ENCODE results near the gene TC2N.

The TC2N gene

DNA sequence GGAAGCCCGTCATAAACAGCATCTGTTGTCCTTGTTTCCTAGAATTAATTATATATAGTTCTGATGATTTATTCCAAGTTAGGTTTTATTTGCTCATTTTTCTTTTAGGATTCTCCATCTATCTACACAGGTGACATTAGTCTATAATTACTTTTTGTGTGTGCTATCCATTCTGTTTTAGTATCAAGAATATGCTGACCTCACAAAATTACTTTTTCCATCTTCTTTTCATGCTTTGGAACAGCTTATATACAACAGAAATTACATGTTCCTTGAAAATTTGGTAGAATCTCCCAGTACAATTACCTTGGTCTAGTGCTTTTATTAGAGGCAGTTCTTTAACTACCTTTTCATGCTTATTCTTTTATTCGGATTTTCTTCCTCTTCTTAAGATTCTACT, 81.1 kb downstream of the TC2N start:
- peaks cover 19% of the 10 kb centered on the region for H3K4me1 ChIP-seq (ENCODE audit: control insufficient read depth, insufficient read depth, low read length)
- no peaks in the 10 kb centered on the region for H3K27me3 ChIP-seq (replicated peaks; ENCODE audit: control insufficient read depth, insufficient read depth, low read length)
- no peak overlapping the region for H3K9ac ChIP-seq (ENCODE audit: low read length)
- DNase-seq (ENCODE audit: low read depth) = no peak
- H3K36me3 ChIP-seq (ENCODE audit: control insufficient read depth, insufficient read depth, low read length, severe bottlenecking) = no peaks in the 10 kb centered on the region
- no peaks in the 10 kb centered on the region for H3K9me3 ChIP-seq (ENCODE audit: control insufficient read depth, low read length)
- H3K4me3 ChIP-seq (ENCODE audit: low read length) = no peak overlapping the region

DNA sequence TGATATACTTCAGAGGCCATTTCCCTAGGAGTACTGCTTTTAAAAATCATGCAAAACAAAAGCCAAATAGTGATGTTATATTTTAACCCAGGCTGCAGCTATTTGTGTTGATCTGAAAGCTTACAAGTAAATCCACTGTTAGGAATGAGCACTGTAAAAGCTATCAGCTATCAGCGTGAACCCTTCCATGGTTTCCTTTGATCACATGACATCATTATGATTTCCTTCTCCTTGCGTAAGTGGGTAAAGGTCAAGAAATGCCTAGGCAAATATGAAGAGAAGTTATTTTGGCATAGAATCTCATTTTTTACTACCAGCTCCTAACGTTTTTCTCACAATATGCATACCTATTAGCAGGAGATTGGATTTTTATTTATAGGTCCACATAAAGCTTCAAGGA, 86.9 kb downstream of the TC2N start:
- Histone ChIP-seq H3K4me1 (ENCODE audit: control insufficient read depth, insufficient read depth, low read length) (peaks cover 8% of the 10 kb centered on the region), H3K4me3 (ENCODE audit: low read length) (no peak overlapping the region), H3K36me3 (ENCODE audit: control insufficient read depth, insufficient read depth, low read length, severe bottlenecking) (no peaks in the 10 kb centered on the region), H3K9ac (ENCODE audit: low read length) (no peak overlapping the region), H3K9me3 (ENCODE audit: control insufficient read depth, low read length) (no peaks in the 10 kb centered on the region), H3K27me3 (replicated peaks; ENCODE audit: control insufficient read depth, insufficient read depth, low read length) (no peaks in the 10 kb centered on the region)
- DNase-seq (ENCODE audit: low read depth) = no peak

DNA sequence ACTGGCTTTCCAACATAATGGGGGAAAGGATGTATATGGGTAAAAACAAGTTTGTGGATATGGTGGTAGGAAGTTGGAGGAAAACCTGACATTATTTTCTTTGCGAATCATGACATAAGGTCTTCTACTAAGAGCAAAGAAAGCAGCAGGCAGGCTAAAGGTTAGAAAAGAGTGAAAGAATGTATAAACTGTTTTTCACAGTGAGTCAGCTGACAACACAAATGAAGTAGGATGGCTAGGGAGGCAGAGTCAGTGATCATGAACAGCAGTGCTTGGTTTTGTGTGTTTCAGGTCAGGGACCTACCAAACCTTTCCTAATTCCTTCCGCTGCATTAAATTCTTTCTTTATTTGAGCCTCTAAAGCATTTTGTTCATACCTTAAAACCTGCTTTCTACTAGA, 89.1 kb downstream of the TC2N start:
- no peaks in the 10 kb centered on the region for H3K36me3 ChIP-seq (ENCODE audit: control insufficient read depth, insufficient read depth, low read length, severe bottlenecking)
- no peaks in the 10 kb centered on the region for H3K9me3 ChIP-seq (ENCODE audit: control insufficient read depth, low read length)
- DNase-seq (ENCODE audit: low read depth) = no peak
- peaks cover 8% of the 10 kb centered on the region for H3K4me1 ChIP-seq (ENCODE audit: control insufficient read depth, insufficient read depth, low read length)
- H3K4me3 ChIP-seq (ENCODE audit: low read length) = no peak overlapping the region
- no peaks in the 10 kb centered on the region for H3K27me3 ChIP-seq (replicated peaks; ENCODE audit: control insufficient read depth, insufficient read depth, low read length)
- H3K9ac ChIP-seq (ENCODE audit: low read length) = no peak overlapping the region

DNA sequence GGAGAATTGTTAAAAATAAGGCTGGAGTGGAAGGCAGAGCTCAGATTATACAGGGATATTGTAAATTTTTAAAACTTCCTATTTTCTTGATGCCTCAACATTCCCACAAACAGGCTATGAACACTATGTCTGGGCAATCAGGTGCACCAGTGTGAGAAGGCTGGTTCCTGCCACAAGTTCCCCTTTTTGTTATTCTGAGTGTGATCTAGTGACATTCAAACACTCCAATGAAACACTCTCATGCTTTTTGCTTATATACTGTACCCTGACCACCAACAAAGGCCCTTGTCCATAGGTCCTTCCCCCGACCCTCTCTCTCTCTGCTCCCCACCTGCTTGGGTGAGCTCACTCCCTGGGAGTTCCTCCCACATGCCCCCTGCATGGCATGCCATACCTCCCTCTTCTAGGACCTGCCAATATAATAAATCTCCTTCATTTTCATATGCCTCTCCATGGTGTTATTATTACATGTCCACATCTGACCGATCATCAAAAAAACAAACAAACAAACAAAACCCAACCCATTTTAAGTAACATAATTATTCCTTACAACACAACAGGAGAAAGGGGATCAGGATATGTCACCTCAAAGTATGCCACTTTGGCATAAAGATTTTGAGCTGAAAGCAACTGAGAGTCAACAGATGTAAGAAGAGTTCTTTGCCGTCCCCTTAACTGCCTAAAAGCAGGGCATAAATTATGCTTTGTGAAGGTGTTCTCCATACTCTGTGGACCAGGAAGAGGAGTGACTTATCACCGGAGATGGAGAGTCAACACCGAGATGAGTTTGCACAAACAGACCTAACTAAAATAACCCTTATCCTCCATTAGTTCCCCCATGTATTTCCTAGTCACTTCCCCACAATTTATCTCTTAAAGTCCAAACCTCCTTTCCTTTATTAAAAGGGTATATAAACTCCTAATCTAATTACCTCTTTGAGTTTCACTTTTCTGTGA, 92.9 kb downstream of the TC2N start:
- H3K4me1 ChIP-seq (ENCODE audit: control insufficient read depth, insufficient read depth, low read length) = no peaks in the 10 kb centered on the region
- H3K4me3 ChIP-seq (ENCODE audit: low read length) = no peak overlapping the region

DNA sequence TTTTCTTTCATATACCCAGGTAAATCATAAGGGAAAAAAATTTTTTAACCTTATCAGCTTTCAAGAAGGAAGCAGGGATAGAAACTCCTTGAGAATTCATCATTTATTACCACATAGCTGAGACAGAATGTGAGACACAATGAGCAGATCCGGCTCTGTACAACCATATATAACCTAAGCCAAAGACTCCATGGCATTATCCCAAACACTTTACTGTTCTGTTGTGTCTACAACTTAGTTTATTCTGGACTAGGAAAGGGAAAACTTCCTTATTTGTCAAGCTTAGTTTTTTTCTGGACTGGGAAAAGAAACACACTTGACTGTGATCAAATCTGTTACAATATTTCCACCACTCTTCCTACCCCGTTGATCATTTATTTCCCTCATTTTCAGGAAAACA, 97.2 kb downstream of the TC2N start:
- Histone ChIP-seq H3K9me3 (ENCODE audit: control insufficient read depth, low read length) (no peaks in the 10 kb centered on the region), H3K36me3 (ENCODE audit: control insufficient read depth, insufficient read depth, low read length, severe bottlenecking) (no peaks in the 10 kb centered on the region), H3K9ac (ENCODE audit: low read length) (no peak overlapping the region), H3K27me3 (replicated peaks; ENCODE audit: control insufficient read depth, insufficient read depth, low read length) (no peaks in the 10 kb centered on the region), H3K4me3 (ENCODE audit: low read length) (no peak overlapping the region), H3K4me1 (ENCODE audit: control insufficient read depth, insufficient read depth, low read length) (no peaks in the 10 kb centered on the region)
- no peak for DNase-seq (ENCODE audit: low read depth)

More for the DNA sequence above, 92.9 kb downstream of the TC2N start:
- Histone ChIP-seq H3K9ac (ENCODE audit: low read length) (no peak overlapping the region), H3K36me3 (ENCODE audit: control insufficient read depth, insufficient read depth, low read length, severe bottlenecking) (no peaks in the 10 kb centered on the region), H3K9me3 (ENCODE audit: control insufficient read depth, low read length) (no peaks in the 10 kb centered on the region), H3K27me3 (replicated peaks; ENCODE audit: control insufficient read depth, insufficient read depth, low read length) (no peaks in the 10 kb centered on the region)
- DNase-seq (ENCODE audit: low read depth) = no peak

GRCh38 chr14:91755570-91756295, 111.6 kb downstream of the TC2N start:
- H3K4me3 ChIP-seq (ENCODE audit: low read length) = no peak overlapping the region
- peak; percentile 24 for DNase-seq (ENCODE audit: low read depth)
- peaks cover 18% of the 10 kb centered on the region for H3K4me1 ChIP-seq (ENCODE audit: control insufficient read depth, insufficient read depth, low read length)
- H3K36me3 ChIP-seq (ENCODE audit: control insufficient read depth, insufficient read depth, low read length, severe bottlenecking) = no peaks in the 10 kb centered on the region
- H3K27me3 ChIP-seq (replicated peaks; ENCODE audit: control insufficient read depth, insufficient read depth, low read length) = no peaks in the 10 kb centered on the region
- H3K9ac ChIP-seq (ENCODE audit: low read length) = no peak overlapping the region
- no peaks in the 10 kb centered on the region for H3K9me3 ChIP-seq (ENCODE audit: control insufficient read depth, low read length)

- Histone ChIP-seq H3K36me3 (ENCODE audit: control insufficient read depth, insufficient read depth, low read length, severe bottlenecking) (no peaks in the 10 kb centered on the region), H3K4me1 (ENCODE audit: control insufficient read depth, insufficient read depth, low read length) (peaks cover 18% of the 10 kb centered on the region), H3K9me3 (ENCODE audit: control insufficient read depth, low read length) (no peaks in the 10 kb centered on the region), H3K9ac (ENCODE audit: low read length) (no peak overlapping the region), H3K4me3 (ENCODE audit: low read length) (no peak overlapping the region), H3K27me3 (replicated peaks; ENCODE audit: control insufficient read depth, insufficient read depth, low read length) (no peaks in the 10 kb centered on the region)
- no peak for DNase-seq (ENCODE audit: low read depth)
These were observed 112.5 kb downstream of the TC2N start for GRCh38 chr14:91754819-91755218.

DNA sequence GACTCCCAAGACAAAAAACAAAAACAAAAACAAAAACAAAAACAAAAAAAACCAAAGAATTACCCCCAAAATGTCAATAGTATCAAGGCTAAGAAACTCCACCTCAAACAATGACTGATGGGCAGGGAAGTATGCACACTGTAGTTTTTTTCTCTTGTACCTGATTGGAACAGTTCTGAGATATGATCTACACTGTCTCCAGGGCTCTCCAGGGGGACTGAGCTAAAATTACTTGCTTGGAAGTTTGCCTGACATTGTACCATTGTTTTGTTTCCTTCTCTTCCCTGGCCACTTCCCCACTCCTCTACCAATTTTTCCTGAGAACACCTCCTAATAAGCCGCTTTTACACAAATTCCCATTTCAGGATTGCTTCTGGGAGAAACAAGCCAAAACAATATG, 113.2 kb downstream of the TC2N start:
- no peaks in the 10 kb centered on the region for H3K27me3 ChIP-seq (replicated peaks; ENCODE audit: control insufficient read depth, insufficient read depth, low read length)
- no peak overlapping the region for H3K9ac ChIP-seq (ENCODE audit: low read length)
- no peaks in the 10 kb centered on the region for H3K36me3 ChIP-seq (ENCODE audit: control insufficient read depth, insufficient read depth, low read length, severe bottlenecking)
- no peak for DNase-seq (ENCODE audit: low read depth)
- H3K4me3 ChIP-seq (ENCODE audit: low read length) = no peak overlapping the region
- H3K9me3 ChIP-seq (ENCODE audit: control insufficient read depth, low read length) = no peaks in the 10 kb centered on the region
- H3K4me1 ChIP-seq (ENCODE audit: control insufficient read depth, insufficient read depth, low read length) = peaks cover 18% of the 10 kb centered on the region

- Histone ChIP-seq H3K9ac (ENCODE audit: low read length) (no peak overlapping the region), H3K4me1 (ENCODE audit: control insufficient read depth, insufficient read depth, low read length) (peaks cover 18% of the 10 kb centered on the region), H3K27me3 (replicated peaks; ENCODE audit: control insufficient read depth, insufficient read depth, low read length) (no peaks in the 10 kb centered on the region), H3K4me3 (ENCODE audit: low read length) (no peak overlapping the region), H3K9me3 (ENCODE audit: control insufficient read depth, low read length) (no peaks in the 10 kb centered on the region), H3K36me3 (ENCODE audit: control insufficient read depth, insufficient read depth, low read length, severe bottlenecking) (no peaks in the 10 kb centered on the region)
- DNase-seq (ENCODE audit: low read depth) = no peak
These were observed 113.7 kb downstream of the TC2N start for GRCh38 chr14:91753501-91754128.

DNA sequence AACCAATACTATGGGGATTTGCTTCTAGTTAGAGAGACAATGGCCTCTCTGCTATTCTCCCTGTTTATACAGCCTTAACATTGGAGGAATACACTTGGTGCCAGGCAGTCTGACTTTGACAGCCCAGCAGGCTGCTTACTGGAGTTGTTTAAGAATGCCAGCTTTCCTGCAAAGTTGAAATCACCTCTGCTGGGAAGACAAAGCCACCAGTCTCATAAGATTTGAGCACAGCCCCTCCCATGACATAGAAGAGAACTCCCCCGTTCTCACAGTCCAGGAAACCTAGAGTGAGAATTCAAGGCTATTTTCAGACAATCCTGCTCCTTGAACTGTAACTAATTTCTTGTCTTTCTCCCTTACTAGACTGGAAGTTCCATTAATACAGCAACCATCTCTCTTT, 114.4 kb downstream of the TC2N start:
- Histone ChIP-seq H3K9me3 (ENCODE audit: control insufficient read depth, low read length) (no peaks in the 10 kb centered on the region), H3K27me3 (replicated peaks; ENCODE audit: control insufficient read depth, insufficient read depth, low read length) (no peaks in the 10 kb centered on the region), H3K4me3 (ENCODE audit: low read length) (no peak overlapping the region), H3K9ac (ENCODE audit: low read length) (no peak overlapping the region), H3K4me1 (ENCODE audit: control insufficient read depth, insufficient read depth, low read length) (peaks cover 18% of the 10 kb centered on the region), H3K36me3 (ENCODE audit: control insufficient read depth, insufficient read depth, low read length, severe bottlenecking) (no peaks in the 10 kb centered on the region)
- DNase-seq (ENCODE audit: low read depth) = no peak

GRCh38 chr14:91751719-91752118, 115.6 kb downstream of the TC2N start:
- Histone ChIP-seq H3K4me1 (ENCODE audit: control insufficient read depth, insufficient read depth, low read length) (peaks cover 18% of the 10 kb centered on the region), H3K36me3 (ENCODE audit: control insufficient read depth, insufficient read depth, low read length, severe bottlenecking) (no peaks in the 10 kb centered on the region), H3K9me3 (ENCODE audit: control insufficient read depth, low read length) (no peaks in the 10 kb centered on the region), H3K27me3 (replicated peaks; ENCODE audit: control insufficient read depth, insufficient read depth, low read length) (no peaks in the 10 kb centered on the region), H3K9ac (ENCODE audit: low read length) (no peak overlapping the region), H3K4me3 (ENCODE audit: low read length) (no peak overlapping the region)
- DNase-seq (ENCODE audit: low read depth) = no peak

Data from adipocyte (in vitro differentiated cells).